ENCODE results near the gene RNU1-3. TPM values are rescaled to one million over a fixed set of nuclear protein-coding genes. Genes with fewer than 3 reads are reported as not detected.
"Not testable (repeated sequence)": the region's sequence is repeated elsewhere in the genome, so short reads cannot be mapped to it uniquely, and the experiment has no call there.

The RNU1-3 gene
- total and polyA plus RNA-seq, 2 donors from 2014 or later = 26.8 to 8,605 TPM

DNA sequence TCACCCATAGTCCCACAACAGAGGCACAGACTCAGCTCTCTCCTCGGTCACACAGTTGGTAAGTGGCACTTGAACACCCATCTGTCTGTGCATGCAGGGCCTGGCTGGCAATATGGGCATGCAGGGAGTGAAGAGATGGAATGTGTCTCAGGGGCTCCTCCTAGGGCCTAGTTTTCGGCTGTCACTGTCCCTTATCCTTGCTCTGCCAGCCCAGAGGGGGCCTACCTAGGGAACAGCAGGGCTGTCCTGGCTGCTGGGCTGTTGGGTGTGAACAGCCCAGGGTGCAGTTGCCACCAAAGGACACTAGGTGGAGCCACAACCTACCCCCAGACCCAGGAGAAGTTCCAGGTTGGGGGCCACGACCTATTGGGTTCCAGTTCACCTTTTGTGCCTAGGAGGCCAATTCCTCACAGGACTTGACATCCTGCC, 42.9 kb upstream of the RNU1-3 start:
- H3K4me1 ChIP-seq (ENCODE audit: control insufficient read depth in 2 of 3, insufficient read depth in 2 of 3, low read depth in 1 of 3, low read length in 3 of 3); H3K9ac ChIP-seq (ENCODE audit: low read length in 3 of 3); FAIRE-seq; H3K27ac ChIP-seq (ENCODE audit: low read depth in 2 of 2, low read length in 2 of 2); H3K36me3 ChIP-seq (ENCODE audit: control insufficient read depth in 2 of 3, insufficient read depth in 3 of 3, low read length in 3 of 3); H3K4me3 ChIP-seq (ENCODE audit: low read length in 3 of 3); H3K27me3 ChIP-seq (ENCODE audit: control insufficient read depth, insufficient read depth, low read length); intact Hi-C loops (cut with DNase I); H3K9me3 ChIP-seq (ENCODE audit: control insufficient read depth in 2 of 3, insufficient read depth in 1 of 3, low read length in 3 of 3): not testable (repeated sequence)
- peak in 3 of 5 donors; percentile 24 to 34 (median 25) for DNase-seq
- TF ChIP-seq, protein P1, sequence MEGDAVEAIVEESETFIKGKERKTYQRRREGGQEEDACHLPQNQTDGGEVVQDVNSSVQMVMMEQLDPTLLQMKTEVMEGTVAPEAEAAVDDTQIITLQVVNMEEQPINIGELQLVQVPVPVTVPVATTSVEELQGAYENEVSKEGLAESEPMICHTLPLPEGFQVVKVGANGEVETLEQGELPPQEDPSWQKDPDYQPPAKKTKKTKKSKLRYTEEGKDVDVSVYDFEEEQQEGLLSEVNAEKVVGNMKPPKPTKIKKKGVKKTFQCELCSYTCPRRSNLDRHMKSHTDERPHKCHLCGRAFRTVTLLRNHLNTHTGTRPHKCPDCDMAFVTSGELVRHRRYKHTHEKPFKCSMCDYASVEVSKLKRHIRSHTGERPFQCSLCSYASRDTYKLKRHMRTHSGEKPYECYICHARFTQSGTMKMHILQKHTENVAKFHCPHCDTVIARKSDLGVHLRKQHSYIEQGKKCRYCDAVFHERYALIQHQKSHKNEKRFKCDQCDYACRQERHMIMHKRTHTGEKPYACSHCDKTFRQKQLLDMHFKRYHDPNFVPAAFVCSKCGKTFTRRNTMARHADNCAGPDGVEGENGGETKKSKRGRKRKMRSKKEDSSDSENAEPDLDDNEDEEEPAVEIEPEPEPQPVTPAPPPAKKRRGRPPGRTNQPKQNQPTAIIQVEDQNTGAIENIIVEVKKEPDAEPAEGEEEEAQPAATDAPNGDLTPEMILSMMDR (IDR thresholded peaks at IDR 0.05; ENCODE audit: borderline replicate concordance, extremely low read depth, insufficient read depth) = peak; percentile 58

DNA sequence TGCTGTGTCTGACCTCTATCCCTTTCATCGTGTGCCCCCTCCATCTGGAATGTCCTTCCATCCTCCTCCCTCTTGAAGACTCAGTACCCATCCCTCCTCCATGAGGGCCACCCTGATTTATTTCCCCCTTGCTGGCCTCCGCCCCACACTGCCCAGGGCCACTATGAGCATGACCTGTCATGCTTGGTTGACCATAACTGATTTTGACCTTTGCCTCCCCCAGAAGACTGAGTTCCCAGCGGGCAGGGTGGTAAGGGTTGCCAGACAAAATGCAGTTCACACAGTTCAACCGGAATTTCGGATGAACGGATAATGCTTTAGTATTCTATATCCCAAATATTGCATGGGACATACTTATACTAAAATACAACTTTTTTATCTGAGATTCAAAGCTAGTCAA, 42.0 kb upstream of the RNU1-3 start:
- FAIRE-seq = peak; percentile 23
- H3K4me3 ChIP-seq (ENCODE audit: low read length in 3 of 3) = not testable (repeated sequence)

DNA sequence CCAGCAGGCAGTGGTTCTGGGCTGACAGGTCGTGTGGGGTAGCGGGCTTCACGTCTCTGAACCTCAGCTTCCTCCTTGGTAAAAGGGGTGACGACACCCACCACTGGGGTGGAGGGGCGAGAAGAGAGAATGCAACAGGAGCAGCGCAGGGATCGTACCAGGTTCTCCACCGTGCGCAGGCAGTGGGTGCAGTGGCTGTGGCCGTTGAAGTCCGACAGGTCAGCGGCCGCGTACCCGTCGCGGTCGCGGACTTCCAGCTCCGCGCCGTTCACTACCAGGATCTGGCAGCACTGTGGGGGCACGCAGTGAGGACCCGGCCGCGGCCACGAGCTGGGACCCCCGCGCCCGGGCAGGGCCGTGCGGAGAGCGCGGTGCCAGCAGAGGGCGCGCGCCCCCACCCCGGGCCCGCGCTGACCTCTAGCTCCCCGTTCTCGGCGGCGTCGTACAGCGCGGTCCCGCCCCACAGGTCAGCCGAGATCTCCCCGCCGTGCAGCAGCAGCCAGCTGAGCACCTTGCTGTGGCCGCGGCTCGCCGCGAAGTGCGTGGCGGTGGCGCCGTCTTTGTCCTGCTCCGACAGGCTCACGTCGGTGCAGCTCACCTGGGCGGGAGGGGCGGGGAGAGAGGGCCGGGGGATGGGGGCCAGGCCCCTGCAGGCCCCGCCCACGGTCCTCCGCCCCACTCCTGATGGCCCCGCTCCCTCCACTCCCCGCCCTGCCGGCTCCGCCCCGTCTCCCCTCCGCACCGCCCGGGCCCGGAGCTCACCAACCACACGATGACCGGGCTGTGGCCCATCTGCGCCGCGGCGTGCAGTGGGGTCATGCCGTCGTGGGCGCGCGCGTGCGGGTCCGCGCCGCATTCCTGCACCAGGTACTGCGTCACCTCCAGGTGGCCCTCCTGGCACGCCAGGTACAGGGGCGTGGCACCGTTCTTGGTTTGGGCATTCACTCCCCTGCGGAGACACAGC, 40.7 kb upstream of the RNU1-3 start:
- H3K9ac ChIP-seq (ENCODE audit: low read length in 3 of 3); H3K36me3 ChIP-seq (ENCODE audit: control insufficient read depth in 2 of 3, insufficient read depth in 3 of 3, low read length in 3 of 3); H3K27me3 ChIP-seq (ENCODE audit: control insufficient read depth, insufficient read depth, low read length); H3K4me1 ChIP-seq (ENCODE audit: control insufficient read depth in 2 of 3, insufficient read depth in 2 of 3, low read depth in 1 of 3, low read length in 3 of 3); H3K9me3 ChIP-seq (ENCODE audit: control insufficient read depth in 2 of 3, insufficient read depth in 1 of 3, low read length in 3 of 3); H3K27ac ChIP-seq (ENCODE audit: low read depth in 2 of 2, low read length in 2 of 2); H3K4me3 ChIP-seq (ENCODE audit: low read length in 3 of 3); intact Hi-C loops (cut with DNase I); FAIRE-seq: not testable (repeated sequence)
- peak in 3 of 5 donors; percentile 8 to 85 (median 34) for DNase-seq

More for the DNA sequence above, 42.0 kb upstream of the RNU1-3 start:
- H3K9ac ChIP-seq (ENCODE audit: low read length in 3 of 3); H3K36me3 ChIP-seq (ENCODE audit: control insufficient read depth in 2 of 3, insufficient read depth in 3 of 3, low read length in 3 of 3); H3K27me3 ChIP-seq (ENCODE audit: control insufficient read depth, insufficient read depth, low read length); H3K9me3 ChIP-seq (ENCODE audit: control insufficient read depth in 2 of 3, insufficient read depth in 1 of 3, low read length in 3 of 3); DNase-seq; intact Hi-C loops (cut with DNase I); H3K4me1 ChIP-seq (ENCODE audit: control insufficient read depth in 2 of 3, insufficient read depth in 2 of 3, low read depth in 1 of 3, low read length in 3 of 3); H3K27ac ChIP-seq (ENCODE audit: low read depth in 2 of 2, low read length in 2 of 2): not testable (repeated sequence)

DNA sequence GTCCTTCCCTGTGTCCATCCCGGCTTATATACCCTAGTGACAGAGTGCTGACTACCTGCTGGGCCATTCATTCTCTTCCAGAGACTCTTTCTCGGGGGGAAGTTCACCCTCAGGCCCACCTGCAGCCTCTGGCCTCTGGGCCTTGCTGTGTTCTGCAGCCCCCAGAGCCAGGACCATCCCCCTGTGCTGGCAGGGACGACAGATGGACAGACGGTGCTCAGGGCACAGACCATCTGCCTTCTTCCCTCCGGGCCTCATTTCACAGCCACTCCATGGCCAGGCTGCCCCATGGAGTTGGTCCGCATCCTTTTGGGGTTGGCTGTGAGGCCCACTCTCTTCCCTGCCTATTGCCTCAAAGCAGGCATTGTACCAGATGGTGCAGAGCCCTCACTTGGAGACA, 39.6 kb upstream of the RNU1-3 start:
- H3K4me1 ChIP-seq (ENCODE audit: control insufficient read depth in 2 of 3, insufficient read depth in 2 of 3, low read depth in 1 of 3, low read length in 3 of 3); H3K4me3 ChIP-seq (ENCODE audit: low read length in 3 of 3); intact Hi-C loops (cut with DNase I); H3K27ac ChIP-seq (ENCODE audit: low read depth in 2 of 2, low read length in 2 of 2); FAIRE-seq; H3K9ac ChIP-seq (ENCODE audit: low read length in 3 of 3); H3K36me3 ChIP-seq (ENCODE audit: control insufficient read depth in 2 of 3, insufficient read depth in 3 of 3, low read length in 3 of 3); H3K27me3 ChIP-seq (ENCODE audit: control insufficient read depth, insufficient read depth, low read length); H3K9me3 ChIP-seq (ENCODE audit: control insufficient read depth in 2 of 3, insufficient read depth in 1 of 3, low read length in 3 of 3): not testable (repeated sequence)
- DNase-seq = peak in 2 of 5 donors; percentile 4 to 10

DNA sequence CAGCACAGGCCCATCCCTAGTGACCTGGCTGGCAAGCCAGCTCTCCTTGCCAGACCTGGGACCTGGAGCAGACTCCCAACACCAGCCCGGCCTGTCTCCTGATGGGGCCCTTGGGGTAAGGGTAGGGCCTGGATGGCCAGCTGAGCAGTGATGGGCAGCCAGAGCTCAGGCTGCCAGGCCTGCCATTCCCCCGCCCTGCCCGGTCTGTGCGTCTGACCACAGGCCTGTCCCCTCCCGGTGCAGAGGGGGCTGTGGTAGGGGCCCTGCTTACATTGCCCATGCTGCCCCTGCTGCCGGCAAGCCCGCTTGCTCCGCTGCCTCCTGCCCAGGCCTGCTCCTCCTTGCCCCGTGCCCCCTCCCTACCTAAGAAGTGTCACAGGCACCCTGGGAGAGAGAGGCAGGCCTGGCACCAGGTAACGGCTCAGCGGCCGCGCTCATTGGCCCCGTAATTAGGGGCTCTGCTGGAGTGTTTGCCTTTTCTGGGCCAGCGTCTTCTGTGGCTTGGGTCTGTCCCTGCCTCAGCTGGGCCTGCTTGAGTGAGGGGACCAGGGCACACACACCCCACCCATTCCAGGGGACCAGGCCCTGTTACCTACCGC, 37.9 kb upstream of the RNU1-3 start:
- not testable (repeated sequence) for H3K27ac ChIP-seq (ENCODE audit: low read depth in 2 of 2, low read length in 2 of 2); DNase-seq; FAIRE-seq

DNA sequence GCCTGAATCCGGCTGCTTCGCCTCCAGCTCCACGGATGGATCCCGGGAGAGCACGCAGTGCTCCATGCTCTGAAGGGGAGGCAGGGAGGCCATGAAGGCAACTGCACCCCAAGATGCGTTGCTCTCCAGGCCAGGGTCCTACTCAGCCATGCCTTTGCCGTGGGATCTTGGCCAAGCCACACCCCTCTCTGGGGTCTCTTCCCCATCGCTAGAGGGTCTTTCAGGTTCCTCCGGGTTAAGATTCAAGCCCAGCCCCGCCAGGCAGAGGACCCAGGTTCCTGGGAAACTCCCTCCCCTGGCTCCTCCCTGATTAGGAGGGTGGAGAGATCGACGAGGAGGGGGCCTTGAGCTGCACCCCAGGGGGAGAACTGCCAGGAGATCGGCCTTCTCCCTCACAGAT, 37.3 kb upstream of the RNU1-3 start:
- H3K9me3 ChIP-seq (ENCODE audit: control insufficient read depth in 2 of 3, insufficient read depth in 1 of 3, low read length in 3 of 3); H3K4me1 ChIP-seq (ENCODE audit: control insufficient read depth in 2 of 3, insufficient read depth in 2 of 3, low read depth in 1 of 3, low read length in 3 of 3); H3K36me3 ChIP-seq (ENCODE audit: control insufficient read depth in 2 of 3, insufficient read depth in 3 of 3, low read length in 3 of 3); H3K4me3 ChIP-seq (ENCODE audit: low read length in 3 of 3); H3K27me3 ChIP-seq (ENCODE audit: control insufficient read depth, insufficient read depth, low read length); intact Hi-C loops (cut with DNase I); H3K27ac ChIP-seq (ENCODE audit: low read depth in 2 of 2, low read length in 2 of 2); FAIRE-seq; H3K9ac ChIP-seq (ENCODE audit: low read length in 3 of 3): not testable (repeated sequence)
- DNase-seq = peak in 2 of 5 donors; percentile 5 to 33

More for the DNA sequence above, 37.9 kb upstream of the RNU1-3 start:
- H3K4me3 ChIP-seq (ENCODE audit: low read length in 3 of 3); H3K27me3 ChIP-seq (ENCODE audit: control insufficient read depth, insufficient read depth, low read length); H3K4me1 ChIP-seq (ENCODE audit: control insufficient read depth in 2 of 3, insufficient read depth in 2 of 3, low read depth in 1 of 3, low read length in 3 of 3); intact Hi-C loops (cut with DNase I); H3K36me3 ChIP-seq (ENCODE audit: control insufficient read depth in 2 of 3, insufficient read depth in 3 of 3, low read length in 3 of 3); H3K9ac ChIP-seq (ENCODE audit: low read length in 3 of 3); H3K9me3 ChIP-seq (ENCODE audit: control insufficient read depth in 2 of 3, insufficient read depth in 1 of 3, low read length in 3 of 3): not testable (repeated sequence)

DNA sequence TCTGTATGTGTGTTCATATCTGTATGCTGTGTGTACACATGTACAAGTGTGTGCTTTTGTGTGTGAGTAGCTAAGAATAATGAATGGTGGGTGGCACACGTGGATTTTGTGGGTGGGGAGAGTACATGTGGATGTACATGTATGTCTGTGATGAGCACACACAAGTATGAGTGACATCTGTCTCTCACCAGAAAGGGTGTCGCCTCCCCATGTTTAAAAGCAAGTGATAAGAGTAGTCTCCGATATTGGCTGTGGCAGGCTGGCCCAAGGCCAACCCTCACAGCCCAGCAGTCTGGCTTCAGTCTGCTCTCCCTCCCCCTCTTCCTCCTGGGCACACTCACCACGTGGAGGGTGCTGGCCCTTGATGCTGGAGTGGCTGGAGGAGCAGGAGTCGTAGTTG, 36.9 kb upstream of the RNU1-3 start:
- FAIRE-seq = not testable (repeated sequence)

More for the DNA sequence above, 36.9 kb upstream of the RNU1-3 start:
- peak in 1 of 5 donors; percentile 2 for DNase-seq
- H3K4me1 ChIP-seq (ENCODE audit: control insufficient read depth in 2 of 3, insufficient read depth in 2 of 3, low read depth in 1 of 3, low read length in 3 of 3); H3K27ac ChIP-seq (ENCODE audit: low read depth in 2 of 2, low read length in 2 of 2); H3K9ac ChIP-seq (ENCODE audit: low read length in 3 of 3); intact Hi-C loops (cut with DNase I); H3K9me3 ChIP-seq (ENCODE audit: control insufficient read depth in 2 of 3, insufficient read depth in 1 of 3, low read length in 3 of 3); H3K27me3 ChIP-seq (ENCODE audit: control insufficient read depth, insufficient read depth, low read length); H3K36me3 ChIP-seq (ENCODE audit: control insufficient read depth in 2 of 3, insufficient read depth in 3 of 3, low read length in 3 of 3); H3K4me3 ChIP-seq (ENCODE audit: low read length in 3 of 3): not testable (repeated sequence)

Measured in kidney (tissue), 14 donors.